ENCODE results near the gene GAPT.

Gene GAPT

DNA sequence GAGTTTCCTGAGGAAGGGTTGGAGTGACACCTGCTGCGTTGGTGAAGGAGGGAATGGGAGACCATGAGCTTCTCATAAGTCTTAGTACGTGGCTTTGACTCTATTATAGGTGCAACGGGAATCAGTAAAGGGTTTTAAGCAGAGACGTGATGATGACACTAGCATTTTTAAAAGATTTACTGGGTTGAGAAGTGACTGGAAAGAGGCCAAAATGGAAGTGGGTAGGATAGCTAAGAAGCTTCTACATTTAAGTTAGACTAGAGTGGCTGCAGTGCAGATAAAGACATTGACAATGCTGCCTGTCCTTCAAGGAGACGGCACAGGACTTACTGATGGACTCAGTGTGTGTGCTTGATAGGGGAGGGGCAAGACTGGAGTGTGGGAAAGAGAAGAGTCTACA lies 6.2 kb downstream of the GAPT start:
- Histone ChIP-seq H3K36me3 (ENCODE audit: control insufficient read depth in 2 of 2, insufficient read depth in 1 of 2, low read length in 2 of 2) (no peaks in the 10 kb centered on the region), H3K4me3 (ENCODE audit: low read depth, low read length) (no peak overlapping the region), H3K4me1 (ENCODE audit: control insufficient read depth, insufficient read depth, low read length) (no peaks in the 10 kb centered on the region), H3K27ac (ENCODE audit: extremely low read depth, low read depth, low read length) (no peak overlapping the region), H3K9me3 (ENCODE audit: control insufficient read depth, insufficient read depth, low read depth, low read length) (no peaks in the 10 kb centered on the region)
- ChIA-PET POLR2A (no interaction called here), CTCF (interaction anchor here (0.6 to 7.3 kb wide), 12 partner anchors 8 to 1595 kb away, joined by 3 to 118 read pairs (median 4); no protein-coding TSS in a partner anchor)
- TF ChIP-seq, protein P1, sequence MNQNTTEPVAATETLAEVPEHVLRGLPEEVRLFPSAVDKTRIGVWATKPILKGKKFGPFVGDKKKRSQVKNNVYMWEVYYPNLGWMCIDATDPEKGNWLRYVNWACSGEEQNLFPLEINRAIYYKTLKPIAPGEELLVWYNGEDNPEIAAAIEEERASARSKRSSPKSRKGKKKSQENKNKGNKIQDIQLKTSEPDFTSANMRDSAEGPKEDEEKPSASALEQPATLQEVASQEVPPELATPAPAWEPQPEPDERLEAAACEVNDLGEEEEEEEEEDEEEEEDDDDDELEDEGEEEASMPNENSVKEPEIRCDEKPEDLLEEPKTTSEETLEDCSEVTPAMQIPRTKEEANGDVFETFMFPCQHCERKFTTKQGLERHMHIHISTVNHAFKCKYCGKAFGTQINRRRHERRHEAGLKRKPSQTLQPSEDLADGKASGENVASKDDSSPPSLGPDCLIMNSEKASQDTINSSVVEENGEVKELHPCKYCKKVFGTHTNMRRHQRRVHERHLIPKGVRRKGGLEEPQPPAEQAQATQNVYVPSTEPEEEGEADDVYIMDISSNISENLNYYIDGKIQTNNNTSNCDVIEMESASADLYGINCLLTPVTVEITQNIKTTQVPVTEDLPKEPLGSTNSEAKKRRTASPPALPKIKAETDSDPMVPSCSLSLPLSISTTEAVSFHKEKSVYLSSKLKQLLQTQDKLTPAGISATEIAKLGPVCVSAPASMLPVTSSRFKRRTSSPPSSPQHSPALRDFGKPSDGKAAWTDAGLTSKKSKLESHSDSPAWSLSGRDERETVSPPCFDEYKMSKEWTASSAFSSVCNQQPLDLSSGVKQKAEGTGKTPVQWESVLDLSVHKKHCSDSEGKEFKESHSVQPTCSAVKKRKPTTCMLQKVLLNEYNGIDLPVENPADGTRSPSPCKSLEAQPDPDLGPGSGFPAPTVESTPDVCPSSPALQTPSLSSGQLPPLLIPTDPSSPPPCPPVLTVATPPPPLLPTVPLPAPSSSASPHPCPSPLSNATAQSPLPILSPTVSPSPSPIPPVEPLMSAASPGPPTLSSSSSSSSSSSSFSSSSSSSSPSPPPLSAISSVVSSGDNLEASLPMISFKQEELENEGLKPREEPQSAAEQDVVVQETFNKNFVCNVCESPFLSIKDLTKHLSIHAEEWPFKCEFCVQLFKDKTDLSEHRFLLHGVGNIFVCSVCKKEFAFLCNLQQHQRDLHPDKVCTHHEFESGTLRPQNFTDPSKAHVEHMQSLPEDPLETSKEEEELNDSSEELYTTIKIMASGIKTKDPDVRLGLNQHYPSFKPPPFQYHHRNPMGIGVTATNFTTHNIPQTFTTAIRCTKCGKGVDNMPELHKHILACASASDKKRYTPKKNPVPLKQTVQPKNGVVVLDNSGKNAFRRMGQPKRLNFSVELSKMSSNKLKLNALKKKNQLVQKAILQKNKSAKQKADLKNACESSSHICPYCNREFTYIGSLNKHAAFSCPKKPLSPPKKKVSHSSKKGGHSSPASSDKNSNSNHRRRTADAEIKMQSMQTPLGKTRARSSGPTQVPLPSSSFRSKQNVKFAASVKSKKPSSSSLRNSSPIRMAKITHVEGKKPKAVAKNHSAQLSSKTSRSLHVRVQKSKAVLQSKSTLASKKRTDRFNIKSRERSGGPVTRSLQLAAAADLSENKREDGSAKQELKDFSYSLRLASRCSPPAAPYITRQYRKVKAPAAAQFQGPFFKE (tag by site-specific recombination; IDR thresholded peaks at IDR 0.05; ENCODE audit: borderline replicate concordance): no peak
- TF ChIP-seq IKZF3 (tag by site-specific recombination; IDR thresholded peaks at IDR 0.05) (no peak), ZNF2 (tag by site-specific recombination; IDR thresholded peaks at IDR 0.05) (no peak), TRIM28 (IDR thresholded peaks at IDR 0.05; ENCODE audit: borderline replicate concordance, low read length) (no peak), PRDM1 (tag by site-specific recombination; IDR thresholded peaks at IDR 0.05) (no peak), KLF1 (tag by site-specific recombination; IDR thresholded peaks at IDR 0.05) (no peak), BCL11A (tag by site-specific recombination; IDR thresholded peaks at IDR 0.05; ENCODE audit: low read depth) (no peak), ZNF23 (tag by site-specific recombination; IDR thresholded peaks at IDR 0.05; ENCODE audit: borderline replicate concordance) (no peak), MYNN (tag by site-specific recombination; IDR thresholded peaks at IDR 0.05; ENCODE audit: borderline replicate concordance) (no peak), ZNF157 (tag by site-specific recombination; IDR thresholded peaks at IDR 0.05) (no peak), ZNF416 (tag by site-specific recombination; IDR thresholded peaks at IDR 0.05) (no peak), ZNF521 (tag by site-specific recombination; IDR thresholded peaks at IDR 0.05) (no peak), ZIC2 (tag by site-specific recombination; IDR thresholded peaks at IDR 0.05) (no peak), GLI4 (tag by site-specific recombination; IDR thresholded peaks at IDR 0.05) (no peak), ZNF37A (tag by site-specific recombination; IDR thresholded peaks at IDR 0.05) (no peak)
- TF ChIP-seq, protein P2, sequence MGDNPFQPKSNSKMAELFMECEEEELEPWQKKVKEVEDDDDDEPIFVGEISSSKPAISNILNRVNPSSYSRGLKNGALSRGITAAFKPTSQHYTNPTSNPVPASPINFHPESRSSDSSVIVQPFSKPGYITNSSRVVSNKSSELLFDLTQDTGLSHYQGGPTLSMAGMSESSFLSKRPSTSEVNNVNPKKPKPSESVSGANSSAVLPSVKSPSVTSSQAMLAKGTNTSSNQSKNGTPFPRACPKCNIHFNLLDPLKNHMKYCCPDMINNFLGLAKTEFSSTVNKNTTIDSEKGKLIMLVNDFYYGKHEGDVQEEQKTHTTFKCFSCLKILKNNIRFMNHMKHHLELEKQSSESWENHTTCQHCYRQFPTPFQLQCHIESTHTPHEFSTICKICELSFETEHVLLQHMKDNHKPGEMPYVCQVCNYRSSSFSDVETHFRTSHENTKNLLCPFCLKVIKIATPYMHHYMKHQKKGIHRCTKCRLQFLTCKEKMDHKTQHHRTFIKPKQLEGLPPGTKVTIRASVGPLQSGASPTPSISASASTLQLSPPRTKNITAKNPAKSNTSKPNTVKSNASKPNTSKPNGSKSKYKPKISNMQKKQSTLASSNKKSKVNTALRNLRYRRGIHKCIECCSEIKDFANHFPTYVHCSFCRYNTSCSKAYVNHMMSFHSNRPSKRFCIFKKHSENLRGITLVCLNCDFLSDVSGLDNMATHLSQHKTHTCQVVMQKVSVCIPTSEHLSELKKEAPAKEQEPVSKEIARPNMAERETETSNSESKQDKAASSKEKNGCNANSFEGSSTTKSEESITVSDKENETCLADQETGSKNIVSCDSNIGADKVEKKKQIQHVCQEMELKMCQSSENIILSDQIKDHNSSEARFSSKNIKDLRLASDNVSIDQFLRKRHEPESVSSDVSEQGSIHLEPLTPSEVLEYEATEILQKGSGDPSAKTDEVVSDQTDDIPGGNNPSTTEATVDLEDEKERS (tag by site-specific recombination; IDR thresholded peaks at IDR 0.05): no peak
- TF ChIP-seq, protein P3, sequence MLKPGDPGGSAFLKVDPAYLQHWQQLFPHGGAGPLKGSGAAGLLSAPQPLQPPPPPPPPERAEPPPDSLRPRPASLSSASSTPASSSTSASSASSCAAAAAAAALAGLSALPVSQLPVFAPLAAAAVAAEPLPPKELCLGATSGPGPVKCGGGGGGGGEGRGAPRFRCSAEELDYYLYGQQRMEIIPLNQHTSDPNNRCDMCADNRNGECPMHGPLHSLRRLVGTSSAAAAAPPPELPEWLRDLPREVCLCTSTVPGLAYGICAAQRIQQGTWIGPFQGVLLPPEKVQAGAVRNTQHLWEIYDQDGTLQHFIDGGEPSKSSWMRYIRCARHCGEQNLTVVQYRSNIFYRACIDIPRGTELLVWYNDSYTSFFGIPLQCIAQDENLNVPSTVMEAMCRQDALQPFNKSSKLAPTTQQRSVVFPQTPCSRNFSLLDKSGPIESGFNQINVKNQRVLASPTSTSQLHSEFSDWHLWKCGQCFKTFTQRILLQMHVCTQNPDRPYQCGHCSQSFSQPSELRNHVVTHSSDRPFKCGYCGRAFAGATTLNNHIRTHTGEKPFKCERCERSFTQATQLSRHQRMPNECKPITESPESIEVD (tag by site-specific recombination; IDR thresholded peaks at IDR 0.05): no peak
- TF ChIP-seq, protein P4, sequence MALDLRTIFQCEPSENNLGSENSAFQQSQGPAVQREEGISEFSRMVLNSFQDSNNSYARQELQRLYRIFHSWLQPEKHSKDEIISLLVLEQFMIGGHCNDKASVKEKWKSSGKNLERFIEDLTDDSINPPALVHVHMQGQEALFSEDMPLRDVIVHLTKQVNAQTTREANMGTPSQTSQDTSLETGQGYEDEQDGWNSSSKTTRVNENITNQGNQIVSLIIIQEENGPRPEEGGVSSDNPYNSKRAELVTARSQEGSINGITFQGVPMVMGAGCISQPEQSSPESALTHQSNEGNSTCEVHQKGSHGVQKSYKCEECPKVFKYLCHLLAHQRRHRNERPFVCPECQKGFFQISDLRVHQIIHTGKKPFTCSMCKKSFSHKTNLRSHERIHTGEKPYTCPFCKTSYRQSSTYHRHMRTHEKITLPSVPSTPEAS (tag by site-specific recombination; IDR thresholded peaks at IDR 0.05): no peak
- TF ChIP-seq, protein P5, sequence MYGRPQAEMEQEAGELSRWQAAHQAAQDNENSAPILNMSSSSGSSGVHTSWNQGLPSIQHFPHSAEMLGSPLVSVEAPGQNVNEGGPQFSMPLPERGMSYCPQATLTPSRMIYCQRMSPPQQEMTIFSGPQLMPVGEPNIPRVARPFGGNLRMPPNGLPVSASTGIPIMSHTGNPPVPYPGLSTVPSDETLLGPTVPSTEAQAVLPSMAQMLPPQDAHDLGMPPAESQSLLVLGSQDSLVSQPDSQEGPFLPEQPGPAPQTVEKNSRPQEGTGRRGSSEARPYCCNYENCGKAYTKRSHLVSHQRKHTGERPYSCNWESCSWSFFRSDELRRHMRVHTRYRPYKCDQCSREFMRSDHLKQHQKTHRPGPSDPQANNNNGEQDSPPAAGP (tag by site-specific recombination; IDR thresholded peaks at IDR 0.05): no peak
- TF ChIP-seq, protein P6, sequence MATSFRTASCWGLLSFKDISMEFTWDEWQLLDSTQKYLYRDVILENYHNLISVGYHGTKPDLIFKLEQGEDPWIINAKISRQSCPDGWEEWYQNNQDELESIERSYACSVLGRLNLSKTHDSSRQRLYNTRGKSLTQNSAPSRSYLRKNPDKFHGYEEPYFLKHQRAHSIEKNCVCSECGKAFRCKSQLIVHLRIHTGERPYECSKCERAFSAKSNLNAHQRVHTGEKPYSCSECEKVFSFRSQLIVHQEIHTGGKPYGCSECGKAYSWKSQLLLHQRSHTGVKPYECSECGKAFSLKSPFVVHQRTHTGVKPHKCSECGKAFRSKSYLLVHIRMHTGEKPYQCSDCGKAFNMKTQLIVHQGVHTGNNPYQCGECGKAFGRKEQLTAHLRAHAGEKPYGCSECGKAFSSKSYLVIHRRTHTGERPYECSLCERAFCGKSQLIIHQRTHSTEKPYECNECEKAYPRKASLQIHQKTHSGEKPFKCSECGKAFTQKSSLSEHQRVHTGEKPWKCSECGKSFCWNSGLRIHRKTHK (tag by site-specific recombination; IDR thresholded peaks at IDR 0.05): no peak

Data from HEK293 (cell line).